ENCODE data around the gene LETM1. TPM values are rescaled to one million over a fixed set of nuclear protein-coding genes. Genes with fewer than 3 reads are reported as not detected.

The LETM1 gene
- total and polyA plus RNA-seq, 2 donors (not counting 3 experiments of a cell fraction or from before 2014, with no cell fraction given): 25.6 to 62.5 TPM

- no peak overlapping the region for H3K4me2 ChIP-seq (ENCODE audit: insufficient read depth, low read length)
- no peaks in the 10 kb centered on the region for H3K9me1 ChIP-seq (replicated peaks; ENCODE audit: control insufficient read depth, extremely low read depth, insufficient read depth, low read length)
- peak; percentile 64 for FAIRE-seq
- dilution Hi-C loops (cut with MboI; ENCODE audit: extremely low pct_ligation_motif_present, low sequenced_read_pairs): no loop called here
- no peaks in the 10 kb centered on the region for H3K4me1 ChIP-seq (ENCODE audit: control insufficient read depth, extremely low read depth, insufficient read depth, low read length)
- H3K4me3 ChIP-seq (replicated peaks in 1 of 3; ENCODE audit: insufficient read depth in 1 of 3, low read depth in 1 of 3, low read length in 3 of 3): no peak overlapping the region
- no peak overlapping the region for H3K27ac ChIP-seq (ENCODE audit: insufficient read depth, low read depth, low read length)
- H3K9ac ChIP-seq (replicated peaks; ENCODE audit: extremely low read depth, insufficient read depth, low read length): no peak overlapping the region
- BruUV-seq (replicated peaks): no TSS peak
- TF ChIP-seq MYC (IDR thresholded peaks at IDR 0.05; ENCODE audit: low read depth, low read length) (no peak), POLR2A (IDR thresholded peaks at IDR 0.05; ENCODE audit: low read depth, low read length) (no peak), CTCF (IDR thresholded peaks at IDR 0.05; ENCODE audit: extremely low read depth in 1 of 2, insufficient read depth in 1 of 2, low read depth in 1 of 2, low read length in 2 of 2) (peak; percentile 97 to 99)
- DNase-seq (ENCODE audit: low read depth, low spot score): peak; percentile 66
- H3K36me3 ChIP-seq (ENCODE audit: control insufficient read depth in 2 of 2, extremely low read depth in 1 of 2, insufficient read depth in 2 of 2, low read length in 2 of 2): peaks cover 0 to 14% of the 10 kb centered on the region in 2 experiments
- no peak overlapping the region for H2AFZ ChIP-seq (ENCODE audit: low read depth, low read length)
- no peaks in the 10 kb centered on the region for H4K20me1 ChIP-seq (replicated peaks; ENCODE audit: control insufficient read depth, extremely low read depth, insufficient read depth, low read length)
- intact Hi-C loops (cut with micrococcal nuclease): loop anchor here (1.0 to 5.0 kb wide), 4 partner anchors 62 to 117 kb away; no protein-coding TSS in a partner anchor
- H3K27me3 ChIP-seq (ENCODE audit: control insufficient read depth in 2 of 2, insufficient read depth in 2 of 2, low read length in 2 of 2): no peaks in the 10 kb centered on the region
- ChIA-PET CTCF (interaction anchor here (0.6 to 9.5 kb wide), 24 partner anchors 8 to 116 kb away, joined by 3 to 198 read pairs (median 4); partner anchors contain the start of gene FGFR3), POLR2A (interaction anchor here (0.6 to 1.0 kb wide), 2 partner anchors 42 to 61 kb away, joined by 4 to 5 read pairs; no protein-coding TSS in a partner anchor)
- no peaks in the 10 kb centered on the region for H3K79me2 ChIP-seq (ENCODE audit: control insufficient read depth, insufficient read depth, low read length)
- no peaks in the 10 kb centered on the region for H3K9me3 ChIP-seq (replicated peaks; ENCODE audit: control insufficient read depth, insufficient read depth, low read length)
Observed at GRCh38 chr4:1809754-1810502, 46.0 kb downstream of the LETM1 start.

All from endothelial cell of umbilical vein (primary cell).